Lower leg skin (tissue), 3 donors: ENCODE measurements around the gene SGSH.

Experiments used
- POLR2A ChIP-seq, 2 donors: fragments of 450-650 bp; IDR thresholded peaks; one replicate each; pipeline ENCODE4 v1.6.1; 2016 to 2017; ENCODE audit warnings: antibody characterized with exemption in 2 of 2, mild to moderate bottlenecking in 1 of 2, moderate library complexity in 1 of 2
- TF ChIP-seq, protein P1 (sequence below), 3 donors: fragments of 450-650 bp; IDR thresholded peaks; one replicate each; pipeline ENCODE4 v1.5.1; 2016; ENCODE audit warnings: antibody characterized with exemption in 3 of 3, mild to moderate bottlenecking in 3 of 3, moderate library complexity in 2 of 3

DNA sequence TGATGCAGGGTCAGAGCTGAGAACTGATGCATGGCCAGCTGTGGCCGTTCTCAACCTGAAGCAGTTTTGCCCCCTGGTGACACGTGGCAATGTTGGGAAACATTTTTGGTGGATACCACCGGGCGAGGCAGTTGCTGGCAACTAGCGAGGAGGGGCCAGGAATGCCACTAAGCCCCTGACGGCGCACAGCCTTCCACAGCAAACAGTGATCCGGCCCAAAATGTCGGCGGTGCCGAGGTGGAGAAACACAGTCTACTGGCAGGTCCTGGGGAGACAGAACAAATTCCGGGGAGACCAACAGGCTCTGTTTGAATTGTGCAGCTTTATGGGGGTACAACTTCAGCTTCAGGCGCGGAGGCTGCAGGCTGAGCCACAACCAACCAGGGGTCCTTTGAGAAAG lies 8.3 kb upstream of the SGSH start:
- TF ChIP-seq, protein P1, sequence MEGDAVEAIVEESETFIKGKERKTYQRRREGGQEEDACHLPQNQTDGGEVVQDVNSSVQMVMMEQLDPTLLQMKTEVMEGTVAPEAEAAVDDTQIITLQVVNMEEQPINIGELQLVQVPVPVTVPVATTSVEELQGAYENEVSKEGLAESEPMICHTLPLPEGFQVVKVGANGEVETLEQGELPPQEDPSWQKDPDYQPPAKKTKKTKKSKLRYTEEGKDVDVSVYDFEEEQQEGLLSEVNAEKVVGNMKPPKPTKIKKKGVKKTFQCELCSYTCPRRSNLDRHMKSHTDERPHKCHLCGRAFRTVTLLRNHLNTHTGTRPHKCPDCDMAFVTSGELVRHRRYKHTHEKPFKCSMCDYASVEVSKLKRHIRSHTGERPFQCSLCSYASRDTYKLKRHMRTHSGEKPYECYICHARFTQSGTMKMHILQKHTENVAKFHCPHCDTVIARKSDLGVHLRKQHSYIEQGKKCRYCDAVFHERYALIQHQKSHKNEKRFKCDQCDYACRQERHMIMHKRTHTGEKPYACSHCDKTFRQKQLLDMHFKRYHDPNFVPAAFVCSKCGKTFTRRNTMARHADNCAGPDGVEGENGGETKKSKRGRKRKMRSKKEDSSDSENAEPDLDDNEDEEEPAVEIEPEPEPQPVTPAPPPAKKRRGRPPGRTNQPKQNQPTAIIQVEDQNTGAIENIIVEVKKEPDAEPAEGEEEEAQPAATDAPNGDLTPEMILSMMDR (IDR thresholded peaks at IDR 0.05) = no peak
- no peak for TF ChIP-seq POLR2A (IDR thresholded peaks at IDR 0.05)
